ENCODE results near the gene ZBTB7C.

DNA sequence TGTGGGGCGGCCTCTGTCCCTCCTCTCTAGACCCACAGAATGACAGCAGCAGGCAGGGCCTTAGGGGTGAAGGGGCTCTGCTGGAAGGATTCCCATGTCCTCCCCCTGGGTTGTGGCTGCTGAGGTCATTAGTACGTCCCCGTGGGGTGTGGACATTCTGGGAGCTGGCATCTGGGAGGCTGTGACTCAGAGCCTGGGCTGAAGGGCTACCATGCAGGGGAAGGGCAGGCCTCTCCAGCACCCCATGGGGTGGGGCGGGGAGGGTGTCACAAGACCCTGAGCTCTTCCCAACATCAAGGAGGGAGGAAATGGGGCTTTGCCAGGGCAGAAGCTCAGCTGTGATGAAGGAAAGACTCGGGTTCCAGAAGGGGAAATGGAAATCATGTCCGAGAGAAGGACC is 373.0 kb downstream of the ZBTB7C start:
- TF ChIP-seq, protein P1, sequence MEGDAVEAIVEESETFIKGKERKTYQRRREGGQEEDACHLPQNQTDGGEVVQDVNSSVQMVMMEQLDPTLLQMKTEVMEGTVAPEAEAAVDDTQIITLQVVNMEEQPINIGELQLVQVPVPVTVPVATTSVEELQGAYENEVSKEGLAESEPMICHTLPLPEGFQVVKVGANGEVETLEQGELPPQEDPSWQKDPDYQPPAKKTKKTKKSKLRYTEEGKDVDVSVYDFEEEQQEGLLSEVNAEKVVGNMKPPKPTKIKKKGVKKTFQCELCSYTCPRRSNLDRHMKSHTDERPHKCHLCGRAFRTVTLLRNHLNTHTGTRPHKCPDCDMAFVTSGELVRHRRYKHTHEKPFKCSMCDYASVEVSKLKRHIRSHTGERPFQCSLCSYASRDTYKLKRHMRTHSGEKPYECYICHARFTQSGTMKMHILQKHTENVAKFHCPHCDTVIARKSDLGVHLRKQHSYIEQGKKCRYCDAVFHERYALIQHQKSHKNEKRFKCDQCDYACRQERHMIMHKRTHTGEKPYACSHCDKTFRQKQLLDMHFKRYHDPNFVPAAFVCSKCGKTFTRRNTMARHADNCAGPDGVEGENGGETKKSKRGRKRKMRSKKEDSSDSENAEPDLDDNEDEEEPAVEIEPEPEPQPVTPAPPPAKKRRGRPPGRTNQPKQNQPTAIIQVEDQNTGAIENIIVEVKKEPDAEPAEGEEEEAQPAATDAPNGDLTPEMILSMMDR (conservative IDR thresholded peaks at IDR 0.05): no peak
- TF ChIP-seq ZFX (IDR thresholded peaks at IDR 0.05): no peak
